Measurements from ENCODE around the gene IPCEF1. TPM values are rescaled to one million over a fixed set of nuclear protein-coding genes. Genes with fewer than 3 reads are reported as not detected.

IPCEF1 gene
- polyA plus RNA-seq, 1 donor (not counting 4 experiments of a cell fraction or from before 2014, with no cell fraction given) = 0.21 TPM

DNA sequence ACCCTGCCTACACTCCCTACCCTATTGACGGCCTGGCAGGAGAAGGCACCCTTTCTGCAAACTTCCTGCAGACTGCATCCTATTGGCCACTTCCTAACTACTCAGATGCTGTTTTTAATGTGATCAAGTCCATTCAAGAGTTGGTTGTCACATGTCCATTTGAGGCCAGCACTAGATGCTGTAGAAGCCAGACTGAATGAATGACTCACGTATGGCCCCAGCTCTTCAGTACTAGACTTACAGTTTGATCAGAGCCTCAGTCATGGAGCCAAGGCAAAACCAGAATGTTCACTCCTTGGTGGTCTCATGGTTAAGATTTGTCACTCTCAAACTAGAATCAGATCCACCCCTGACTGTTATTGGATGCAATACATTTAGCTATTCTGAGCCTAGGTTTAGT, 215.9 kb downstream of the IPCEF1 start:
- TF ChIP-seq EZH2 (IDR thresholded peaks at IDR 0.05; ENCODE audit: low read length) = no peak
- TF ChIP-seq, protein P1, sequence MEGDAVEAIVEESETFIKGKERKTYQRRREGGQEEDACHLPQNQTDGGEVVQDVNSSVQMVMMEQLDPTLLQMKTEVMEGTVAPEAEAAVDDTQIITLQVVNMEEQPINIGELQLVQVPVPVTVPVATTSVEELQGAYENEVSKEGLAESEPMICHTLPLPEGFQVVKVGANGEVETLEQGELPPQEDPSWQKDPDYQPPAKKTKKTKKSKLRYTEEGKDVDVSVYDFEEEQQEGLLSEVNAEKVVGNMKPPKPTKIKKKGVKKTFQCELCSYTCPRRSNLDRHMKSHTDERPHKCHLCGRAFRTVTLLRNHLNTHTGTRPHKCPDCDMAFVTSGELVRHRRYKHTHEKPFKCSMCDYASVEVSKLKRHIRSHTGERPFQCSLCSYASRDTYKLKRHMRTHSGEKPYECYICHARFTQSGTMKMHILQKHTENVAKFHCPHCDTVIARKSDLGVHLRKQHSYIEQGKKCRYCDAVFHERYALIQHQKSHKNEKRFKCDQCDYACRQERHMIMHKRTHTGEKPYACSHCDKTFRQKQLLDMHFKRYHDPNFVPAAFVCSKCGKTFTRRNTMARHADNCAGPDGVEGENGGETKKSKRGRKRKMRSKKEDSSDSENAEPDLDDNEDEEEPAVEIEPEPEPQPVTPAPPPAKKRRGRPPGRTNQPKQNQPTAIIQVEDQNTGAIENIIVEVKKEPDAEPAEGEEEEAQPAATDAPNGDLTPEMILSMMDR (optimal IDR thresholded peaks at IDR 0.05 in 1 of 3, IDR thresholded peaks at IDR 0.05 in 1 of 3, conservative IDR thresholded peaks at IDR 0.05 in 1 of 3; ENCODE audit: extremely low read depth in 1 of 3, insufficient read depth in 2 of 3, low read length in 3 of 3) = no peak
- Histone ChIP-seq H4K20me1 (ENCODE audit: control insufficient read depth, extremely low read depth, insufficient read depth, low read length) (no peaks in the 10 kb centered on the region), H3K27ac (ENCODE audit: control insufficient read depth, insufficient read depth, low read length) (no peak overlapping the region), H3K9ac (ENCODE audit: control insufficient read depth, extremely low read depth, insufficient read depth, low read length) (no peak overlapping the region), H2AFZ (ENCODE audit: control insufficient read depth, low read length) (no peak overlapping the region), H3K79me2 (ENCODE audit: control insufficient read depth, insufficient read depth, low read length) (no peaks in the 10 kb centered on the region), H3K4me1 (ENCODE audit: control insufficient read depth, extremely low read depth, insufficient read depth, low read length) (no peaks in the 10 kb centered on the region), H3K4me2 (ENCODE audit: control insufficient read depth, extremely low read depth, insufficient read depth, low read depth, low read length) (no peak overlapping the region), H3K27me3 (ENCODE audit: control insufficient read depth, extremely low read depth, insufficient read depth, low read length) (no peaks in the 10 kb centered on the region), H3K9me3 (ENCODE audit: control insufficient read depth, low read depth, low read length) (no peaks in the 10 kb centered on the region), H3K9me1 (ENCODE audit: control insufficient read depth, extremely low read depth, insufficient read depth, low read length) (no peaks in the 10 kb centered on the region), H3K4me3 (ENCODE audit: control insufficient read depth in 2 of 3, extremely low read depth in 1 of 3, insufficient read depth in 2 of 3, low read depth in 1 of 3, low read length in 3 of 3) (no peak overlapping the region), H3K36me3 (ENCODE audit: control insufficient read depth in 2 of 2, extremely low read depth in 1 of 2, insufficient read depth in 2 of 2, low read length in 2 of 2) (no peaks in the 10 kb centered on the region)
- no peak for DNase-seq (ENCODE audit: low read depth, low spot score)
- FAIRE-seq = no peak
- dilution Hi-C loops (cut with MboI; ENCODE audit: extremely low pct_ligation_motif_present, low sequenced_read_pairs) = no loop called here

DNA sequence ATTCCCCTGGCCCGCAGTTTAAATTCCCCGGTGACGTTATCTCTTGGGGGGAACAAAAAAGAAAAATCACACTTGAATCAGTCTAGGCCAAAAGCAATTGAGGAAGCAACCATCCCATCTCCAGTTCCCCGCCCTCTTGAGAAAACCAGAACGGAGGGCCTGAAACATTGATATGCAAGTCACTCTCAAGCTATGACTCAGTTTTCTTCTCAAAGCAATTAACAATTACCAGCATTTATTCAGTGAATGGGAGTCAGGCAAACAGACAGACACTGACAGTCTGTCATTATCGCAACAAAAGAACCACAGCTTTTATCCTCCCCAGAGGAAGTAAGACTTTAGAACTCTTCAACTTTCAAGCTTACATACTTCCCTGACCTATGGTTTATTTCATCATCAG, 216.7 kb downstream of the IPCEF1 start:
- no peaks in the 10 kb centered on the region for H3K27me3 ChIP-seq (ENCODE audit: control insufficient read depth, extremely low read depth, insufficient read depth, low read length)
- H3K4me3 ChIP-seq (ENCODE audit: control insufficient read depth in 2 of 3, extremely low read depth in 1 of 3, insufficient read depth in 2 of 3, low read depth in 1 of 3, low read length in 3 of 3) = no peak overlapping the region
- H3K9me3 ChIP-seq (ENCODE audit: control insufficient read depth, low read depth, low read length) = no peaks in the 10 kb centered on the region
- TF ChIP-seq, protein P1 (optimal IDR thresholded peaks at IDR 0.05 in 1 of 3, IDR thresholded peaks at IDR 0.05 in 1 of 3, conservative IDR thresholded peaks at IDR 0.05 in 1 of 3; ENCODE audit: extremely low read depth in 1 of 3, insufficient read depth in 2 of 3, low read length in 3 of 3) = no peak
- no peak for TF ChIP-seq EZH2 (IDR thresholded peaks at IDR 0.05; ENCODE audit: low read length)
- no peak overlapping the region for H2AFZ ChIP-seq (ENCODE audit: control insufficient read depth, low read length)
- FAIRE-seq (no peak), DNase-seq (ENCODE audit: low read depth, low spot score) (no peak)
- no peaks in the 10 kb centered on the region for H3K9me1 ChIP-seq (ENCODE audit: control insufficient read depth, extremely low read depth, insufficient read depth, low read length)
- no peaks in the 10 kb centered on the region for H3K36me3 ChIP-seq (ENCODE audit: control insufficient read depth in 2 of 2, extremely low read depth in 1 of 2, insufficient read depth in 2 of 2, low read length in 2 of 2)
- no peak overlapping the region for H3K9ac ChIP-seq (ENCODE audit: control insufficient read depth, extremely low read depth, insufficient read depth, low read length)
- H3K79me2 ChIP-seq (ENCODE audit: control insufficient read depth, insufficient read depth, low read length) = no peaks in the 10 kb centered on the region
- no peak overlapping the region for H3K4me2 ChIP-seq (ENCODE audit: control insufficient read depth, extremely low read depth, insufficient read depth, low read depth, low read length)
- H3K4me1 ChIP-seq (ENCODE audit: control insufficient read depth, extremely low read depth, insufficient read depth, low read length) = no peaks in the 10 kb centered on the region
- no peaks in the 10 kb centered on the region for H4K20me1 ChIP-seq (ENCODE audit: control insufficient read depth, extremely low read depth, insufficient read depth, low read length)
- H3K27ac ChIP-seq (ENCODE audit: control insufficient read depth, insufficient read depth, low read length) = no peak overlapping the region
- dilution Hi-C loops (cut with MboI; ENCODE audit: extremely low pct_ligation_motif_present, low sequenced_read_pairs) = no loop called here

Measured in keratinocyte (primary cell).